ENCODE measurements around the gene CADPS2.

DNA sequence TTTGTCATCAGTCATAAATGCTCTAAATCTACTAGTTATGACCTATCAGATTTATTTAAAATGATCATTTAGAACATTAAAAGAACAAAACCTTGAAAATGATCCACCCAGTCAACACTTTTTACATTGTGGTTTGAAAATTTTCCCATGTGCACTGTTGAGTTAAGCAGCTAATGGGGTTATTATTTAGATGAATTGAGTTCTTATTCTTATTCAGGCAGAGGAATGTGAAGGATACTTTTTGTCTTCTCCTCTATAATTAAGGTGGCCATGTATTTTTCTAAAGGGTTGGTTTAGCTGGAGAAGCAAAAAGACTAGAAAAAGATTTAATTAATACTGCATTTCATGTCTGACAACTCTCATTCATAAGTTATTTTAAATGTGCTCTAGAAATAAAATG, 506.8 kb downstream of the CADPS2 start:
- no peak for TF ChIP-seq POLR2A (IDR thresholded peaks at IDR 0.05; ENCODE audit: low read depth, low read length)
- TF ChIP-seq TAF1 (IDR thresholded peaks at IDR 0.05; ENCODE audit: borderline replicate concordance, low read depth, low read length), result no peak
- TF ChIP-seq POLR2AphosphoS5 (IDR thresholded peaks at IDR 0.05; ENCODE audit: low read depth, low read length), result no peak
